Right atrium auricular region (tissue), 2 donors: ENCODE measurements around the gene NAALADL2. TPM values are rescaled to one million over a fixed set of nuclear protein-coding genes. Genes with fewer than 3 reads are reported as not detected.

Experiments used
- DNase-seq: peaks from one replicate; pipeline ENCODE4 v3.0.0-alpha.2; 2019; ENCODE audit warnings: low spot score
- H3K27ac ChIP-seq, 2 donors: fragments of 200-600 bp; sonication (generic); 1 replicate in 1 of 2; 2 replicates in 1 of 2; pipeline ENCODE4 v1.5.1; 2016 to 2019
- H3K27me3 ChIP-seq, 2 donors: fragments of 200-600 bp; sonication (generic); one replicate each; pipeline versions ENCODE4 v1.5.1 to v1.6.0; 2017 to 2019
- H3K36me3 ChIP-seq: fragments of 200-600 bp; sonication (generic); one replicate; pipeline ENCODE4 v1.5.1; 2016
- H3K4me1 ChIP-seq, 2 donors: fragments of 200-600 bp; sonication (generic); one replicate each; pipeline versions ENCODE4 v1.5.1 to v1.6.0; 2017 to 2019
- H3K4me3 ChIP-seq, 2 donors: fragments of 200-600 bp; sonication (generic); 1 replicate in 1 of 2; 2 replicates in 1 of 2; pipeline ENCODE4 v1.5.1; 2017 to 2019; ENCODE audit warnings: mild to moderate bottlenecking in 1 of 2, moderate library complexity in 1 of 2
- H3K9me3 ChIP-seq, 2 donors: fragments of 200-600 bp; sonication (generic); one replicate each; pipeline ENCODE4 v1.5.1; 2019
- CTCF ChIP-seq, 2 donors: fragments of 200-600 bp; sonication (generic); IDR thresholded peaks; one replicate each; pipeline ENCODE4 v1.5.1; 2019; ENCODE audit warnings: antibody characterized with exemption in 2 of 2
- total RNA-seq, 2 donors: library from RNA; depleted of rRNA; stranded (reverse); fragments of >200 nt; gene quantifications; one replicate each; pipeline ENCODE4 v1.1.0, GENCODE V29; 2016

Gene NAALADL2
- total RNA-seq, 2 donors from 2014 or later, result 2.5 to 3.2 TPM

- Histone ChIP-seq H3K36me3 (no peaks in the 10 kb centered on the region), H3K4me3 (no peak overlapping the region), H3K9me3 (no peaks in the 10 kb centered on the region), H3K27me3 (no peaks in the 10 kb centered on the region), H3K4me1 (no peaks in the 10 kb centered on the region), H3K27ac (no peak overlapping the region)
- no peak for DNase-seq
- TF ChIP-seq CTCF (IDR thresholded peaks at IDR 0.05), result no peak
These were observed 470.2 kb downstream of the NAALADL2 start for GRCh38 chr3:175329373-175329772.

- no peak for TF ChIP-seq CTCF (IDR thresholded peaks at IDR 0.05)
- no peak for DNase-seq
- H3K9me3 ChIP-seq, result no peaks in the 10 kb centered on the region
- no peaks in the 10 kb centered on the region for H3K27me3 ChIP-seq
- no peaks in the 10 kb centered on the region for H3K36me3 ChIP-seq
- H3K4me1 ChIP-seq, result no peaks in the 10 kb centered on the region
- H3K4me3 ChIP-seq, result no peak overlapping the region
- no peak overlapping the region for H3K27ac ChIP-seq
These were observed 476.1 kb downstream of the NAALADL2 start for GRCh38 chr3:175335229-175335628.

- no peaks in the 10 kb centered on the region for H3K27me3 ChIP-seq
- no peak overlapping the region for H3K4me3 ChIP-seq
- TF ChIP-seq CTCF (IDR thresholded peaks at IDR 0.05), result no peak
- H3K27ac ChIP-seq, result no peak overlapping the region
- H3K4me1 ChIP-seq, result no peaks in the 10 kb centered on the region
- no peaks in the 10 kb centered on the region for H3K36me3 ChIP-seq
- no peaks in the 10 kb centered on the region for H3K9me3 ChIP-seq
- no peak for DNase-seq
These were observed 477.4 kb downstream of the NAALADL2 start for GRCh38 chr3:175336406-175337133.

GRCh38 chr3:175337631-175338030, 478.5 kb downstream of the NAALADL2 start:
- Histone ChIP-seq H3K27me3 (no peaks in the 10 kb centered on the region), H3K4me3 (no peak overlapping the region), H3K4me1 (no peaks in the 10 kb centered on the region), H3K36me3 (no peaks in the 10 kb centered on the region), H3K27ac (no peak overlapping the region), H3K9me3 (no peaks in the 10 kb centered on the region)
- no peak for TF ChIP-seq CTCF (IDR thresholded peaks at IDR 0.05)
- no peak for DNase-seq

GRCh38 chr3:175338775-175339535, 479.8 kb downstream of the NAALADL2 start:
- DNase-seq, result no peak
- no peak for TF ChIP-seq CTCF (IDR thresholded peaks at IDR 0.05)
- Histone ChIP-seq H3K4me3 (no peak overlapping the region), H3K9me3 (no peaks in the 10 kb centered on the region), H3K4me1 (no peaks in the 10 kb centered on the region), H3K27me3 (no peaks in the 10 kb centered on the region), H3K36me3 (no peaks in the 10 kb centered on the region), H3K27ac (no peak overlapping the region)
